ENCODE measurements around the gene LRRC41.
"Not testable (repeated sequence)": the region's sequence is repeated elsewhere in the genome, so short reads cannot be mapped to it uniquely, and the experiment has no call there.

DNA sequence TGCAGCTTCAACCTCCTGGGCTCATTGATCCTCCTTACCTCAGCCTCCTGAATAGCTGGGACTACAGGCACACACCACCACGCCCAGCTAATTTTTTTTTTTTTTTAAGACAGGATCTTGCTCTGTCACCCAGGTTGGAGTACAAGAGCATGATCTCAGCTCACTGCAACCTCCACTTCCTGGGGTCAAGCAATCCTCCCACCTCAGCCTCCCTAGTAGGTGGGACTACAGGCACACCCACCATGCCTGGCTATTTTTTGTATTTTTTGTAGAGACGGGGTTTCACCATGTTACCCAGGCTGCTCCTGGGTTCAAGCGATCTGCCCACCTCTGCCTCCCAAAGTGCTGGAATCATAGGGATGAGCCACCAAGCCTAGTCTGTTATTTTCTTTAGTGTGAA lies 59.6 kb downstream of the LRRC41 start:
- TF ChIP-seq CTCF (IDR thresholded peaks at IDR 0.05); ZFX (IDR thresholded peaks at IDR 0.05; ENCODE audit: borderline replicate concordance): not testable (repeated sequence)
